ENCODE results near the gene NUCKS1.
A peak's percentile ranks its signal among the peaks of the same experiment; 100 is the strongest.

The NUCKS1 gene

DNA sequence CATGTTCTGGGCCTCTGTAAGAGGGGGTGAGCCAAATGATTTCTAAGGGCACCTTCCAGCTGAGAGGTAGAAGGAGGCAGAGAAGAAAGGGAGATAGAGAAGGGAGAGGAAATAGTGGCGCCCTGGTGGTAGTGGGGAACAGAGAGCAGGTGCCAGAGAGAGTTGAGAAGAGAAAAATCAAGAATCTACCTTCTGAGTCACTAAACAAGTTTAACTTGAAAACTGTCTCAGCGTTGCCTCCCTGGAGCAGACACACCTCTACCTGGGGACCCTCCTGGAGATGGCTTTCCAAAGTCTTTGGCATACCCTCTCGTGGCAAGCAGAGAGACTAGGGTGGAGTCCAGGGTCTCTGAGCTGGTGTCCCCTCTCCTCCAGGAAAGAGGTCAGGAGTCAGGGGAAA, 68.6 kb downstream of the NUCKS1 start:
- peaks cover 14% of the 10 kb centered on the region for H3K27me3 ChIP-seq (ENCODE audit: insufficient read depth, insufficient read length)
- peaks cover 19% of the 10 kb centered on the region for H3K4me1 ChIP-seq (ENCODE audit: insufficient read depth, insufficient read length)
- no peak overlapping the region for H3K4me3 ChIP-seq (ENCODE audit: insufficient read length, low read depth)
- TF ChIP-seq SUZ12 (IDR thresholded peaks at IDR 0.05; ENCODE audit: extremely low read depth, insufficient read depth, insufficient read length) = no peak
- TF ChIP-seq ZNF274 (IDR thresholded peaks at IDR 0.05; ENCODE audit: low read depth, low read length) = no peak
- TF ChIP-seq YY1 (IDR thresholded peaks at IDR 0.05; ENCODE audit: insufficient read depth, insufficient read length) = no peak
- DNase-seq (ENCODE audit: low read depth, low spot score) = no peak
- H3K9me3 ChIP-seq (ENCODE audit: insufficient read depth, low read length) = no peaks in the 10 kb centered on the region
- H3K9ac ChIP-seq (ENCODE audit: insufficient read length, low read depth) = no peak overlapping the region
- H3K36me3 ChIP-seq (ENCODE audit: insufficient read depth, insufficient read length, low read length) = no peaks in the 10 kb centered on the region

DNA sequence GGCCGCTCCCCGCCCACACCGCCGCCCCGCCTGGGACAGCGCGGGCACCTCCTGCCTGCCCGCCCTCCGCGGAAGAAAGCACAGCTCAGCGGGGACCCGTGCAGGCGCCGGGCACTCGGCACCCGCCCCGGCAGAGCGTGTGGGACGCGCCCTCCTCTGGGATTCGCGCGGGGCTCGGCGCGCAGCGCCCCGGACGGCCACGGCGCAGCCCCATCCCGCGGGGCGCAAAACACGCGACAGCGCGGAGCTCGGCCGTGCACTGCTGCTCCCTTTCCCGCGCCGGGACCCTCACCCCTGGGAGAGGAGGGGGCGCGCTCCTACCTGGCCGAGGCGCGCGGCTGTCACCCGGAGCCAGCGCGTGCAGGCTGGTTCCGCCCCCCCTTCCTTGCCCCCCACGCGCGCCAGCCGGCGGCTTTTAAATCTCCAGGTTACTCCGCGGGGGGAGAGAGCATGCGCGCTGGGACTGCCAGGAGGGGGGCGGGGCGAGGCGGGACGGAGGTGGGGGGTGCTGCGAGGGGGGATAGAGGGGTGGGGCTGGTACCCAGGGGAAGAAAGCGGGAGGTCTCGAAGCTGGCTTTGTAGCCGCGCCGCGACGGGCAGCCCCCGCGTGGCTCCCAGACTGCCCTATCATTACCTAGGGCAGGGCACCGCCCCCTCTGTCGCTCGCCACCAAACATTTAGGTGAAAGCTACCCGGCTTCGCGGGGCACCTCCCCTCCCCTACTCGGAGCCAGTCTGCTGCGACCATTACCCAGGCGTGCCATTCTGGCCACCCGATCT, 69.7 kb downstream of the NUCKS1 start, which contains the start of gene SLC45A3:
SLC45A3 (minus strand) TSS at position 437 of the 779 bp plus-strand sequence. CDS start 15,853 bp downstream, outside the sequence.
- H3K27me3 ChIP-seq (ENCODE audit: insufficient read depth, insufficient read length) = peaks cover 14% of the 10 kb centered on the region
- peak within 1 kb of the TSS; percentile 83 for H3K4me3 ChIP-seq (ENCODE audit: insufficient read length, low read depth)
- H3K9ac ChIP-seq (ENCODE audit: insufficient read length, low read depth) = peak within 1 kb of the TSS; percentile 83
- no peak for TF ChIP-seq ZNF274 (IDR thresholded peaks at IDR 0.05; ENCODE audit: low read depth, low read length)
- no peak for TF ChIP-seq YY1 (IDR thresholded peaks at IDR 0.05; ENCODE audit: insufficient read depth, insufficient read length)
- no peak for TF ChIP-seq SUZ12 (IDR thresholded peaks at IDR 0.05; ENCODE audit: extremely low read depth, insufficient read depth, insufficient read length)
- H3K9me3 ChIP-seq (ENCODE audit: insufficient read depth, low read length) = no peaks in the 10 kb centered on the region
- H3K4me1 ChIP-seq (ENCODE audit: insufficient read depth, insufficient read length) = peaks cover 19% of the 10 kb centered on the region
- no peak for DNase-seq (ENCODE audit: low read depth, low spot score)
- no peaks in the 10 kb centered on the region for H3K36me3 ChIP-seq (ENCODE audit: insufficient read depth, insufficient read length, low read length)

- H3K4me3 ChIP-seq (ENCODE audit: insufficient read length, low read depth) = peak overlapping the region; percentile 83
- TF ChIP-seq ZNF274 (IDR thresholded peaks at IDR 0.05; ENCODE audit: low read depth, low read length) (no peak), YY1 (IDR thresholded peaks at IDR 0.05; ENCODE audit: insufficient read depth, insufficient read length) (no peak), SUZ12 (IDR thresholded peaks at IDR 0.05; ENCODE audit: extremely low read depth, insufficient read depth, insufficient read length) (no peak)
- no peak for DNase-seq (ENCODE audit: low read depth, low spot score)
- peaks cover 14% of the 10 kb centered on the region for H3K27me3 ChIP-seq (ENCODE audit: insufficient read depth, insufficient read length)
- H3K9me3 ChIP-seq (ENCODE audit: insufficient read depth, low read length) = no peaks in the 10 kb centered on the region
- no peaks in the 10 kb centered on the region for H3K36me3 ChIP-seq (ENCODE audit: insufficient read depth, insufficient read length, low read length)
- H3K9ac ChIP-seq (ENCODE audit: insufficient read length, low read depth) = peak overlapping the region; percentile 83
- H3K4me1 ChIP-seq (ENCODE audit: insufficient read depth, insufficient read length) = peaks cover 19% of the 10 kb centered on the region
These were observed 71.5 kb downstream of the NUCKS1 start for GRCh38 chr1:205678286-205679111.

DNA sequence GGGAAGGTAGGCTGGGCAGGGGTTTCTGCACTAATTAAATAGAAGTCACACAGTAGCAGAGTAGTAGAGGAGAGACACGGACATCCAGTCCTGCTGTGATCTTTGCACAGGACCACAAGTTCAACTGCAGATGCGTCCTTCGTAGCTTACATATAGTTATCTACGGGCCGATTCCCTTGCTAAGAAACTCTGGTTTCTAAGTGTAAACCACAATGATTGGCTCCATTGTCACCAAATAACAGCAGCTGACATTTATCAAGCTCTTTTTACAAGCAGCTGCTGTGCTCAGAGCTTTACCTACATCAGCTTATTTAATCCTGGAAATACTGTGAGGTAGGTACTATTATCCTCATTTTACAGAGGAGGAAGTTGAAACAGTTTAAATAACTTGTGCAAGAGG, 72.8 kb downstream of the NUCKS1 start:
- Histone ChIP-seq H3K4me3 (ENCODE audit: insufficient read length, low read depth) (no peak overlapping the region), H3K27me3 (ENCODE audit: insufficient read depth, insufficient read length) (peaks cover 14% of the 10 kb centered on the region), H3K4me1 (ENCODE audit: insufficient read depth, insufficient read length) (peaks cover 24% of the 10 kb centered on the region), H3K9me3 (ENCODE audit: insufficient read depth, low read length) (no peaks in the 10 kb centered on the region), H3K9ac (ENCODE audit: insufficient read length, low read depth) (no peak overlapping the region), H3K36me3 (ENCODE audit: insufficient read depth, insufficient read length, low read length) (no peaks in the 10 kb centered on the region)
- DNase-seq (ENCODE audit: low read depth, low spot score) = no peak
- TF ChIP-seq YY1 (IDR thresholded peaks at IDR 0.05; ENCODE audit: insufficient read depth, insufficient read length) (no peak), ZNF274 (IDR thresholded peaks at IDR 0.05; ENCODE audit: low read depth, low read length) (no peak), SUZ12 (IDR thresholded peaks at IDR 0.05; ENCODE audit: extremely low read depth, insufficient read depth, insufficient read length) (no peak)

- Histone ChIP-seq H3K27me3 (ENCODE audit: insufficient read depth, insufficient read length) (peaks cover 11% of the 10 kb centered on the region), H3K4me1 (ENCODE audit: insufficient read depth, insufficient read length) (peaks cover 27% of the 10 kb centered on the region), H3K4me3 (ENCODE audit: insufficient read length, low read depth) (no peak overlapping the region), H3K36me3 (ENCODE audit: insufficient read depth, insufficient read length, low read length) (no peaks in the 10 kb centered on the region), H3K9me3 (ENCODE audit: insufficient read depth, low read length) (no peaks in the 10 kb centered on the region), H3K9ac (ENCODE audit: insufficient read length, low read depth) (no peak overlapping the region)
- TF ChIP-seq YY1 (IDR thresholded peaks at IDR 0.05; ENCODE audit: insufficient read depth, insufficient read length) = no peak
- no peak for TF ChIP-seq SUZ12 (IDR thresholded peaks at IDR 0.05; ENCODE audit: extremely low read depth, insufficient read depth, insufficient read length)
- TF ChIP-seq ZNF274 (IDR thresholded peaks at IDR 0.05; ENCODE audit: low read depth, low read length) = no peak
- DNase-seq (ENCODE audit: low read depth, low spot score) = no peak
These were observed 73.4 kb downstream of the NUCKS1 start for GRCh38 chr1:205676597-205676996.

DNA sequence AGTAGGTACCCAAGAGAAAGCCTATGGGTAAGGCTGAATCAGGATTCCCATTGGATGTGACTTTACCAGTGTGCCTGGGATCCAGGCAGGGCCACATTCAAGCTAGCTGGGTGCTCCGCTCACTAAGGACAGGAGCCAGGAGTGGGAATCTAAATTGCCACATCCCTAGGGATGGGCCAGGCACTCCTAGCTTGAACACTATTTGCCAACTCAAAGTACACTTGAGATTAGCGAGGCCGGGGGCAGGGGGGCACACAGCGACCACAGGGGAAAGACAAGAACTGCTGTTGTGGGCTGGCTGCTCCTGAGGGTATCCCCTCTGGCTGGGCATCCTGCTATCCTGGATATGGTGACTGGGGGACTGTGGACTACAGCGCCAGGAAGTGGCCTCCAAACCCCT, 74.0 kb downstream of the NUCKS1 start:
- no peak for TF ChIP-seq YY1 (IDR thresholded peaks at IDR 0.05; ENCODE audit: insufficient read depth, insufficient read length)
- TF ChIP-seq ZNF274 (IDR thresholded peaks at IDR 0.05; ENCODE audit: low read depth, low read length) = no peak
- no peak for TF ChIP-seq SUZ12 (IDR thresholded peaks at IDR 0.05; ENCODE audit: extremely low read depth, insufficient read depth, insufficient read length)
- Histone ChIP-seq H3K36me3 (ENCODE audit: insufficient read depth, insufficient read length, low read length) (no peaks in the 10 kb centered on the region), H3K4me3 (ENCODE audit: insufficient read length, low read depth) (no peak overlapping the region), H3K4me1 (ENCODE audit: insufficient read depth, insufficient read length) (peaks cover 33% of the 10 kb centered on the region), H3K27me3 (ENCODE audit: insufficient read depth, insufficient read length) (peaks cover 5% of the 10 kb centered on the region), H3K9ac (ENCODE audit: insufficient read length, low read depth) (no peak overlapping the region), H3K9me3 (ENCODE audit: insufficient read depth, low read length) (no peaks in the 10 kb centered on the region)
- no peak for DNase-seq (ENCODE audit: low read depth, low spot score)

DNA sequence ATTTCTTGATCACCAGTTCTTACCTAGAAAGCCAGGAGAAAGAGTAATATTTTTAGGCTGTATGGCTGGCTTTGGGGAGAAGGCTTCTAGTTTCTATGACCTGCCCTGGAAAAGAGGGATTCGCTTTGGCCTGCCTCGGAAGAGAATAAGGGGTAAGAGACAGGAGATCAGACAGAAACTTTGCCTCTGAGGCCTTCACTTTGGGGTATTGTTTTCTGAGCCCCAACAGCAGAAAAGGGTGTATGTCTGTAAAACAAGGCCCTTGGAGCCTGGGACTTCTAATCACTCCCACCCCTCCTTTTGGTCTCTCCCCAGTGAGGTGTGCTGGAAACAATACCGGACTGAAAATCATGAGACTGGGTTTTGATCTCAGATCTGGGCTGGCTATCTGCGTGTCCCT, 74.7 kb downstream of the NUCKS1 start:
- TF ChIP-seq YY1 (IDR thresholded peaks at IDR 0.05; ENCODE audit: insufficient read depth, insufficient read length) (no peak), ZNF274 (IDR thresholded peaks at IDR 0.05; ENCODE audit: low read depth, low read length) (no peak), SUZ12 (IDR thresholded peaks at IDR 0.05; ENCODE audit: extremely low read depth, insufficient read depth, insufficient read length) (no peak)
- DNase-seq (ENCODE audit: low read depth, low spot score) = no peak
- Histone ChIP-seq H3K9me3 (ENCODE audit: insufficient read depth, low read length) (no peaks in the 10 kb centered on the region), H3K4me1 (ENCODE audit: insufficient read depth, insufficient read length) (peaks cover 33% of the 10 kb centered on the region), H3K27me3 (ENCODE audit: insufficient read depth, insufficient read length) (no peaks in the 10 kb centered on the region), H3K4me3 (ENCODE audit: insufficient read length, low read depth) (no peak overlapping the region), H3K36me3 (ENCODE audit: insufficient read depth, insufficient read length, low read length) (no peaks in the 10 kb centered on the region), H3K9ac (ENCODE audit: insufficient read length, low read depth) (no peak overlapping the region)
